Measurements from ENCODE around the gene NOXO1. TPM values are rescaled to one million over a fixed set of nuclear protein-coding genes. Genes with fewer than 3 reads are reported as not detected.

The NOXO1 gene
- polyA plus RNA-seq, 4 donors = 3.1 to 30.5 (median 10.8) TPM

DNA sequence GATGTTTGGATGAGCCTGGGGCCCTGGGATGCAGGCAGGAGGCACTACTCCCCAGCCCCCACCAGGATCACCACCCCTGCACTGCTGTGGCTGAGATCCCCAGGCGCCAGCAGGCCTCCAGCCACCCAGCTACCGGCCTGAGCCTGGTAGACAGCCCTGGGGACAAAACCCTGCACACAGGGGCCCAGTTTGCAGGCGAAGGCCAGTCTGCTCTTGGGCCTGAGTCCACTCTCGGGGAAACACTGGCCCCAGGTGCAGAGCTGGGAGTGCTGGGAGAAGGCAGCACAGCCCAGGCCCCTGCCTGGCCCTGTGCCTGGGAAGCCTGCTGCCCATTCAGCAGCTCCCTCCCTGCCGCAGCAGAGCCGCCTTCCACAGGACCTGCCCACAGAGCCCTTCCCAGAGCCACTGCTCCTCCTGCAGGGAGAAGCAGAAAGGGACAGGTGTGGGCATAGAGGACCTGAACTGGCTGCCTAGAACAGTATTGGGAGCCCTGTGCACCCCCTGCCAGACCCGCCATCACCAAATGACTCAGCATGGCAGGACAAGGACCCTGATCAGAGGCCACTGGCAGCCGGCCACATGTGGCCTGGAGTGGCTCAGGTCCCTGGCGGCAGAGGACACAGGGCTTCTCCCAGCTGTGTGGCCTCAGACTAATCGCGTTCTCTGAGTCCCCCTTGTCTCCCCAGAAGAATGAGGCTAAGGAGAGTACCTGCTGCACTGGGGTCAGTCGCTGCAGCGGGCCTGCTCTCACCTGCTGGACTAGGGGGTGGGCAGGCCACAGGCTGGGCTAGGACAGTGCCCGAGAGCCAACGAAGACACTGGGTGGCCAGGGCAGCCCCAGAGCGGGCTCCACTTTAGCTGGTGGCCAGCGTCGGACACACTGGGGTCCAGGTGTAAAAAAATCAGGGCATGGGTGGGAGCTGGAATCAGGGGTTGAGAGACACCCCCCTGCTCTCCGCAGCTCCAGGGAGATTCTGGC lies 48.9 kb downstream of the NOXO1 start:
- Histone ChIP-seq H3K4me1 (ENCODE audit: control insufficient read depth in 3 of 3, insufficient read depth in 2 of 3, low read depth in 1 of 3, low read length in 2 of 3) (peaks cover 0 to 21% (median 0%) of the 10 kb centered on the region in 3 donors), H3K9me3 (ENCODE audit: control insufficient read depth in 2 of 2, insufficient read depth in 1 of 2, low read depth in 1 of 2, low read length in 1 of 2) (no peaks in the 10 kb centered on the region), H3K4me3 (ENCODE audit: low read depth in 1 of 3, low read length in 3 of 3) (no peak overlapping the region), H3K27me3 (ENCODE audit: control insufficient read depth in 3 of 3, insufficient read depth in 3 of 3, low read length in 3 of 3) (no peaks in the 10 kb centered on the region), H3K36me3 (ENCODE audit: control insufficient read depth in 3 of 3, insufficient read depth in 2 of 3, low read depth in 1 of 3, low read length in 3 of 3) (peaks cover 0 to 7% (median 0%) of the 10 kb centered on the region in 3 donors), H3K27ac (ENCODE audit: low read depth in 1 of 3, low read length in 2 of 3) (no peak overlapping the region)
- DNase-seq = peak; percentile 41 to 73
- WGBS, 3 donors = 55 to 73% (median 66%) methylated on average over 18 to 19 of the region's 19 CpGs
- no peak for FAIRE-seq

DNA sequence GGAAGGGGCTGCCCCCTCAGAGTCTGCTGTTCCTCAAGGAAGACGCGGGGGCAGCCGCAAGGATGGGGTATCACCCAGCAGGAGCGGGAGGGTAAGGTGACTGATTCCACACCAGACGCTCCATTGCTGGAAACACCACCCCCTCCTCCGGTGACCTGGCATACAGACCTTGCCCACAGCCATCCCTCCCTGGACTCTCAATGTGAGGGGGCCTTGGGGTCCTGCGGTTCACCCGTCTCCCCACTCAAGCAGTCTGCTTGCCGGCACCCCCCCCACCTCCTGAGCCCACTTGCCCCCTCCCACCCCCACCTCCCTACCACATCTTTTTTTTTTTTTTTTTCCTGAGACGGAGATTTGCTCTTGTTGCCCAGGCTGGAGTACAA lies 50.9 kb downstream of the NOXO1 start:
- Histone ChIP-seq H3K27me3 (ENCODE audit: control insufficient read depth in 3 of 3, insufficient read depth in 3 of 3, low read length in 3 of 3) (no peaks in the 10 kb centered on the region), H3K36me3 (ENCODE audit: control insufficient read depth in 3 of 3, insufficient read depth in 2 of 3, low read depth in 1 of 3, low read length in 3 of 3) (no peaks in the 10 kb centered on the region), H3K4me3 (ENCODE audit: low read depth in 1 of 3, low read length in 3 of 3) (no peak overlapping the region), H3K4me1 (ENCODE audit: control insufficient read depth in 3 of 3, insufficient read depth in 2 of 3, low read depth in 1 of 3, low read length in 2 of 3) (peaks cover 0 to 16% (median 0%) of the 10 kb centered on the region in 3 donors), H3K9me3 (ENCODE audit: control insufficient read depth in 2 of 2, insufficient read depth in 1 of 2, low read depth in 1 of 2, low read length in 1 of 2) (no peaks in the 10 kb centered on the region), H3K27ac (ENCODE audit: low read depth in 1 of 3, low read length in 2 of 3) (no peak overlapping the region)
- no peak for FAIRE-seq
- WGBS, 3 donors = 79 to 90% (median 81%) methylated on average over 8 to 10 of the region's 10 CpGs
- DNase-seq = no peak

DNA sequence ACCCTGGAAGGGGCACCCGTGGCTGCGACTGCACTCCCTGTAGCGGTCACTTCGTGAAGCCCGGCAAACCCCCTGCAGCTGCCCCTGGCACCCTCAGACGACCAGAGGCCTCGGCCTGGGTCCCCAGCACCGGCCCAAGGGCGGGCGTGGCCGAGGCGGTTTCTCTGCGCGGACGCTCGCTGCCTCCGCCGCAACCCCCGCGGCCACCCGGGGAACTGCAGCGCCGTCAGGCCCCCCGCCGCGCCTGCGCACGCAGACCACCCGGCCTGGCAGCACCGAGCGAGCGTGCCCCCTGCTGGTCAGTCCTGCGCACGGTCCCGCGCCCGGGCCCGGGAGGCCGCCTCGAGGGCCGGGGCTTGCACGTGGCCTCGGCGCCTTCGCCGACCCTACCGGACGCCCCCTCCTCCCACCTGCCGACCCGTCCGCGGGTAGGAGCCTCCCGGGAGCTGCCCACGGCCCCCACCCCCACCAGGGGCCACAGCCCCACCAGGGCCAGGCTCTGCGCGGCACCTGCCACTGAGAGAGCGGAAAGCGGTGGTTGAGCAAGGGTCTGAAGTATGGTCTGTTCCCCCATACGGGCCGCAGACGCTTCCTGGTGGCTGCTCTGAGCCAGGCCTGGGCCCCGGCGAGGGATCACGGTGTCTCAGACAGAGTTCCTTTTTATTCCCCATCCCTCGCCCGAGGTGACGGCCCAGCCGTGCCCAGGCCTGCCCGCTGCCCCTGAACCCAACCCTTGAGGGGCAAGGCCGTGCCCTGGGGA lies 51.5 kb downstream of the NOXO1 start:
- Histone ChIP-seq H3K4me1 (ENCODE audit: control insufficient read depth in 3 of 3, insufficient read depth in 2 of 3, low read depth in 1 of 3, low read length in 2 of 3) (peaks cover 0 to 16% (median 0%) of the 10 kb centered on the region in 3 donors), H3K27ac (ENCODE audit: low read depth in 1 of 3, low read length in 2 of 3) (no peak overlapping the region), H3K9me3 (ENCODE audit: control insufficient read depth in 2 of 2, insufficient read depth in 1 of 2, low read depth in 1 of 2, low read length in 1 of 2) (no peaks in the 10 kb centered on the region), H3K36me3 (ENCODE audit: control insufficient read depth in 3 of 3, insufficient read depth in 2 of 3, low read depth in 1 of 3, low read length in 3 of 3) (no peaks in the 10 kb centered on the region), H3K4me3 (ENCODE audit: low read depth in 1 of 3, low read length in 3 of 3) (peak overlapping the region; percentile 19 to 55 (median 55)), H3K27me3 (ENCODE audit: control insufficient read depth in 3 of 3, insufficient read depth in 3 of 3, low read length in 3 of 3) (no peaks in the 10 kb centered on the region)
- FAIRE-seq (no peak), DNase-seq (peak; percentile 80 to 94)
- WGBS, 3 donors = 12 to 17% (median 13%) methylated on average over 54 to 70 of the region's 70 CpGs

DNA sequence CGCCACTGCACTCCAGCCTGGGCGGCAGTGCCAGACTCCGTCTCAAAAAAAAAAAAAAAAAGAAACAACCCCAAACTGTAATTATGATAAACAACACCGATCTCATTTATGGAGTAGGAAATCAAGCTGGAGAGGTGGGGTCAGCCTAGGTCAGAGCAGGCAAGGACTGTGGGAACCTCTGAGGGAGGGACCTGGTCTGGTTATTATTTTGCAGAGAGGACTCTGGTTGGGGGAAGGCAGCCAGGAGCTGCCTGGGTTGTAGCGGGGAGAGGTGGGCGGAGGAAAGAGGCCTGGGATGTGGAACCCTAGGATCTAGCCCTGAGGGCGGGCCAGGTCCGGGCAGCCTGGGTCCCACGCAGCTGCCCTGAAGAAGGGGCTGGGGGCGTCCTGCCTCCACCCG lies 52.2 kb downstream of the NOXO1 start:
- no peak overlapping the region for H3K27ac ChIP-seq (ENCODE audit: low read depth in 1 of 3, low read length in 2 of 3)
- FAIRE-seq (no peak), DNase-seq (peak; percentile 22 to 33)
- H3K4me1 ChIP-seq (ENCODE audit: control insufficient read depth in 3 of 3, insufficient read depth in 2 of 3, low read depth in 1 of 3, low read length in 2 of 3) = peaks cover 0 to 16% (median 0%) of the 10 kb centered on the region in 3 donors
- no peaks in the 10 kb centered on the region for H3K27me3 ChIP-seq (ENCODE audit: control insufficient read depth in 3 of 3, insufficient read depth in 3 of 3, low read length in 3 of 3)
- no peaks in the 10 kb centered on the region for H3K9me3 ChIP-seq (ENCODE audit: control insufficient read depth in 2 of 2, insufficient read depth in 1 of 2, low read depth in 1 of 2, low read length in 1 of 2)
- peak overlapping the region; percentile 19 to 55 (median 55) for H3K4me3 ChIP-seq (ENCODE audit: low read depth in 1 of 3, low read length in 3 of 3)
- WGBS, 3 donors = 0 to 18% (median 12%) methylated on average over 3 to 11 of the region's 11 CpGs
- no peaks in the 10 kb centered on the region for H3K36me3 ChIP-seq (ENCODE audit: control insufficient read depth in 3 of 3, insufficient read depth in 2 of 3, low read depth in 1 of 3, low read length in 3 of 3)

Other genes with a start within 250 kb of the NOXO1 start
- gene NME3, start 209.9 kb downstream of the NOXO1 start, polyA plus RNA-seq = 100 to 1,000 TPM in 2 of 4 donors, 10 to 100 TPM in 2; 61.2 to 293 (median 153) TPM
- 10 to 100 TPM in 2 of 4 donors, 1 to 10 TPM in 2; 6.8 to 16.1 (median 9.6) TPM for gene EME2, start 208.7 kb downstream of the NOXO1 start, polyA plus RNA-seq
- gene MRPS34, start 208.3 kb downstream of the NOXO1 start, polyA plus RNA-seq = 100 to 1,000 TPM in 3 of 4 donors, 10 to 100 TPM in 1; 88.9 to 199 (median 172) TPM
- 100 to 1,000 TPM in 2 of 4 donors, 10 to 100 TPM in 2; 41.3 to 197 (median 97.4) TPM for gene SPSB3, start 198.9 kb downstream of the NOXO1 start, polyA plus RNA-seq
- 10 to 100 TPM; 38.6 to 70.7 (median 61.8) TPM for gene NUBP2, start 198.5 kb downstream of the NOXO1 start, polyA plus RNA-seq
- 10 to 100 TPM in 1 of 4 donors, under 1 TPM in 3; 0.16 to 17.0 (median 0.38) TPM for gene IGFALS, start 187.8 kb downstream of the NOXO1 start, polyA plus RNA-seq
- 100 to 1,000 TPM in 2 of 4 donors, 10 to 100 TPM in 2; 49.4 to 167 (median 102) TPM for gene HAGH, start 154.6 kb downstream of the NOXO1 start, polyA plus RNA-seq
- gene FAHD1, start 154.3 kb downstream of the NOXO1 start, polyA plus RNA-seq = 100 to 1,000 TPM in 1 of 4 donors, 10 to 100 TPM in 3; 55.1 to 181 (median 76.7) TPM
- gene MEIOB, start 109.3 kb downstream of the NOXO1 start, polyA plus RNA-seq = under 1 TPM in 2 of 4 donors, not detected in 2; 0.34 to 0.38 TPM
- under 1 TPM in 1 of 4 donors, not detected in 3; 0.04 TPM for gene HS3ST6, start 63.1 kb downstream of the NOXO1 start, polyA plus RNA-seq
- 100 to 1,000 TPM in 1 of 4 donors, 10 to 100 TPM in 3; 50.6 to 105 (median 62.0) TPM for gene MSRB1, start 38.3 kb downstream of the NOXO1 start, polyA plus RNA-seq
- 1 to 10 TPM in 1 of 4 donors, under 1 TPM in 2, not detected in 1; 0.38 to 1.1 (median 0.67) TPM for gene RPL3L, start 26.8 kb downstream of the NOXO1 start, polyA plus RNA-seq
- 100 to 1,000 TPM; 132 to 544 (median 376) TPM for gene NDUFB10, start 21.9 kb downstream of the NOXO1 start, polyA plus RNA-seq
- gene RPS2, start 16.6 kb downstream of the NOXO1 start, polyA plus RNA-seq = 1,000 to 10,000 TPM; 1,075 to 4,112 (median 2,558) TPM
- under 1 TPM in 2 of 4 donors, not detected in 2; 0.09 to 0.18 TPM for gene RNF151, start 14.6 kb downstream of the NOXO1 start, polyA plus RNA-seq
- gene TBL3, start 9.4 kb downstream of the NOXO1 start, polyA plus RNA-seq = 10 to 100 TPM; 34.1 to 49.7 (median 45.6) TPM
- 100 to 1,000 TPM in 2 of 4 donors, 10 to 100 TPM in 2; 50.4 to 261 (median 94.7) TPM for gene GFER, start 2.7 kb upstream of the NOXO1 start, polyA plus RNA-seq
- gene SYNGR3, start 8.5 kb upstream of the NOXO1 start, polyA plus RNA-seq = 1 to 10 TPM in 2 of 4 donors, under 1 TPM in 2; 0.45 to 5.4 (median 0.92) TPM
- gene ZNF598, start 28.4 kb upstream of the NOXO1 start, polyA plus RNA-seq = 10 to 100 TPM; 26.7 to 51.9 (median 29.7) TPM
- gene NPW, start 38.3 kb upstream of the NOXO1 start, polyA plus RNA-seq = 1 to 10 TPM in 1 of 4 donors, under 1 TPM in 2, not detected in 1; 0.48 to 9.0 (median 0.81) TPM
- gene NHERF2, start 45.4 kb upstream of the NOXO1 start, polyA plus RNA-seq = 10 to 100 TPM; 15.7 to 76.1 (median 42.9) TPM
- 10 to 100 TPM; 13.0 to 27.6 (median 18.5) TPM for gene NTHL1, start 66.4 kb upstream of the NOXO1 start, polyA plus RNA-seq
- 10 to 100 TPM; 35.1 to 75.9 (median 60.1) TPM for gene TSC2, start 66.5 kb upstream of the NOXO1 start, polyA plus RNA-seq
- gene PKD1, start 154.4 kb upstream of the NOXO1 start, polyA plus RNA-seq = 10 to 100 TPM; 10.5 to 42.2 (median 26.7) TPM
- gene RAB26, start 167.2 kb upstream of the NOXO1 start, polyA plus RNA-seq = 10 to 100 TPM; 11.9 to 31.9 (median 23.7) TPM
- gene TRAF7, start 174.3 kb upstream of the NOXO1 start, polyA plus RNA-seq = 10 to 100 TPM; 47.6 to 73.4 (median 64.1) TPM
- gene CASKIN1, start 215.1 kb upstream of the NOXO1 start, polyA plus RNA-seq = 1 to 10 TPM in 1 of 4 donors, under 1 TPM in 3; 0.27 to 1.1 (median 0.51) TPM
- 10 to 100 TPM; 41.5 to 68.7 (median 62.7) TPM for gene MLST8, start 224.0 kb upstream of the NOXO1 start, polyA plus RNA-seq
- gene BRICD5, start 229.4 kb upstream of the NOXO1 start, polyA plus RNA-seq = 10 to 100 TPM in 1 of 4 donors, 1 to 10 TPM in 3; 1.6 to 84.1 (median 8.6) TPM
- gene PGP, start 233.4 kb upstream of the NOXO1 start, polyA plus RNA-seq = 10 to 100 TPM; 11.1 to 16.2 (median 13.4) TPM
- 10 to 100 TPM; 16.5 to 37.1 (median 22.8) TPM for gene E4F1, start 242.1 kb upstream of the NOXO1 start, polyA plus RNA-seq

All from small intestine (tissue), 7 donors.